ENCODE results near the gene WDR33. TPM values are rescaled to one million over a fixed set of nuclear protein-coding genes. Genes with fewer than 3 reads are reported as not detected.

Gene WDR33
- total RNA-seq, 6 experiments from 2014 or later: 15.6 to 38.3 (median 28.0) TPM

DNA sequence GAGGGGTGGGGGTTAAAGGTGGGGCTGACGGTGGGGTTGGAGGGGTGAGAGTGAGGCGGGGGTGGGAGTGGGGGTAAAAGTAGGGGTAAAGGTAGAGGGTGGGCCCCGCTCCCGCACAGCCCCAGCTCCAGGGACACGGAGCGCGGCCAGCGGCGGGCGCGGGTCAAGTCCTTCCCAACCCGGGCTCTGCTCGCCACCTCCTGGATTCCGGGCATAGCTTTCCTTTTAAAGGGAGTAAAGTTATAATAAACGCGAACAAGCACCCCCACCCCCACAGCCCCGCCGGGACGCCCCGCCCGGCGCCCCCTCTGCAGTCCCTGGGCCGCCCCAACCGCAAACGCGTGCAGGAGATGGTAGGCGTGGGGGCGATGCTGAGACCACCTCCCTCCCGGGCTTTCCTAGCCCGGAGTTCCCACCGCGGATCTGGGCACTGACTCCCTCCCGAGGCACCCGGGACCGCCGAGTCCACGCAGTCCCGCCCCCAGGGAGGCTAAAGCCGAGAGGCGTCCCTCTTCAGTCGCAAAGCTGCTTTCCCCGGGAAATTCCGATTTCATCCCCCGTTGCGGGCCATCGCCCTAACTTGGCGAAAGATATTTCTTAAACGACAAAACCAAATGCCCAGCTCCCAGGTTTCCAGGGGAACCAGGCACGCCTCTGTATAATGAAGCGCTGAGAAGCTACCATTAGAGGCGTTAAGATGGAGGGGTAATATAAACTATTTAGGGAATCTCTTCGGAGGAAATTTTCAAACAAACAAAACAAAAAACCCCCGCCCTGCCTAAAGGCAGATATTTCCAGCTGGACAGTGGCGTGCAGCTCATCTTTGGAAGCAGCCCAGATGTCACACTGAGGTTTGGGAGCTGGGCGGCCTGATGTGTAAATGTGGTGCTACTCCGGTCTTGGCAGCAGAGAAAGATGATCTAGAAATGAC is 135.4 kb downstream of the WDR33 start, which contains the start of gene LIMS2:
Gene LIMS2, minus strand, starts transcription at position 200 of the 931 bp plus-strand sequence. CDS start 506 bp downstream, outside the sequence.
- DNase-seq: peak in 1 of 3 donors; percentile 71
- H3K4me3 ChIP-seq: peak within 1 kb of the TSS; percentile 69 to 79 (median 70)
- TF ChIP-seq, protein P1, sequence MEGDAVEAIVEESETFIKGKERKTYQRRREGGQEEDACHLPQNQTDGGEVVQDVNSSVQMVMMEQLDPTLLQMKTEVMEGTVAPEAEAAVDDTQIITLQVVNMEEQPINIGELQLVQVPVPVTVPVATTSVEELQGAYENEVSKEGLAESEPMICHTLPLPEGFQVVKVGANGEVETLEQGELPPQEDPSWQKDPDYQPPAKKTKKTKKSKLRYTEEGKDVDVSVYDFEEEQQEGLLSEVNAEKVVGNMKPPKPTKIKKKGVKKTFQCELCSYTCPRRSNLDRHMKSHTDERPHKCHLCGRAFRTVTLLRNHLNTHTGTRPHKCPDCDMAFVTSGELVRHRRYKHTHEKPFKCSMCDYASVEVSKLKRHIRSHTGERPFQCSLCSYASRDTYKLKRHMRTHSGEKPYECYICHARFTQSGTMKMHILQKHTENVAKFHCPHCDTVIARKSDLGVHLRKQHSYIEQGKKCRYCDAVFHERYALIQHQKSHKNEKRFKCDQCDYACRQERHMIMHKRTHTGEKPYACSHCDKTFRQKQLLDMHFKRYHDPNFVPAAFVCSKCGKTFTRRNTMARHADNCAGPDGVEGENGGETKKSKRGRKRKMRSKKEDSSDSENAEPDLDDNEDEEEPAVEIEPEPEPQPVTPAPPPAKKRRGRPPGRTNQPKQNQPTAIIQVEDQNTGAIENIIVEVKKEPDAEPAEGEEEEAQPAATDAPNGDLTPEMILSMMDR (IDR thresholded peaks at IDR 0.05): peak in 3 of 4 donors; percentile 25 to 44 (median 35)
- no peak for TF ChIP-seq POLR2A (IDR thresholded peaks at IDR 0.05)
- peak; percentile 82 to 86 (median 82) for ATAC-seq
- peaks cover 0 to 6% (median 0%) of the 10 kb centered on the region in 4 donors for H3K4me1 ChIP-seq
- H3K27me3 ChIP-seq: no peaks in the 10 kb centered on the region
- H3K9me3 ChIP-seq: no peaks in the 10 kb centered on the region
- no peaks in the 10 kb centered on the region for H3K36me3 ChIP-seq
- WGBS (ENCODE audit: insufficient coverage, low coverage, low lambda C conversion rate, missing lambda C conversion rate): 5% methylated on average over 23 of the region's 56 CpGs
- intact Hi-C loops (cut with DNase I): no loop called here
- H3K27ac ChIP-seq: peak within 1 kb of the TSS; percentile 34 to 70 (median 47)

DNA sequence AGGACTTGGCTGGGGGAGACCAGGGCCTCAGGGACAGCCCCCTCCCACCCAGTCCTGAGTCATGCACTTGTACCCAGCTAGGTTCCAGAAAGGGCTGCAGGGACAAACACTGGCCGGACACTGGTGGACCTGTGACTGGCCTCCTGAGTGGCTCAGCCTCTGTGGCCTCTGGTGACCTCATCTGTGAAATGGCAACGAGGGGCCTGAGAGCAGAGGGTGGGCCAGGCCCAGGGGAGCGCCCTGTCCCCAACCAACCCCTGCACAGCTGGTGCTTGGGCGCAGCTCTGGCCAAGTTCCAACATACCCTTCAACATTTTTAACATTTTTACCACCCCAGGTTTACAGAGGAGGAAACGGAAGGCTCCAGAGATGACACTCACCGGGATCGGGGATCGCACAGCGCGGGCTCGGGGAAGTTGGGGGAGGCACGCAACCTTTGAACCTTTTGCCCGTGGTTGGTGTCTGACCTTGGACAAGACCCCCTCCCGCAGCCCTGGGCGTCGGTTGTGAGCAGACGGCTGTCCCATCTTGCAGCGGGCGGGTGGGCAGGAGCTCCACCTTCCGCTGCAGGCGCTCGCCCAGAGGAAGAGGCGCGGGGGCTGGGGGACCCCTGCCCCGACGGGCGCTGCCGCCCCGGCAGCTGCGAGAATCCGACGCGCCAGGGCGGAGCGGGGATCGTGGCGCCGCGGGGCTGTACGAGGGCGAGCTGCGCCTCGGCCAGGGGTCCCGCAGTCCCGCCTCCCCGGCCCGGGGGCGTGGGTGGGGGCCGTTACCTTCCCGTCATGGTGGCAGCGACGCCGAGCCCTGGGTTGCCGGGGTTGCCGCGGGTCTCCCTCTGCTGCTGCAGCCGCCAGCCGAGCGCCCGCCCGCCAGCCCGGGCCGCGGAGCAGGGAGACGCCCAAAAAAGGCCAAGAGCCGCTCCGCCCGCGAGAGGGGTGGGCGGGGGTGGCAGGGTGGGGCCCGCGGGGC is 136.4 kb downstream of the WDR33 start:
- ATAC-seq (peak; percentile 51 to 59 (median 56)), DNase-seq (peak in 1 of 3 donors; percentile 42)
- Histone ChIP-seq H3K4me3 (peak overlapping the region; percentile 69 to 79 (median 70)), H3K4me1 (peaks cover 0 to 6% (median 0%) of the 10 kb centered on the region in 4 donors), H3K36me3 (no peaks in the 10 kb centered on the region), H3K27ac (peak overlapping the region; percentile 34 to 70 (median 47)), H3K27me3 (no peaks in the 10 kb centered on the region), H3K9me3 (no peaks in the 10 kb centered on the region)
- intact Hi-C loops (cut with DNase I): no loop called here
- TF ChIP-seq, protein P1 (IDR thresholded peaks at IDR 0.05): no peak
- no peak for TF ChIP-seq POLR2A (IDR thresholded peaks at IDR 0.05)
- 9% methylated on average over 22 of the region's 72 CpGs for WGBS (ENCODE audit: insufficient coverage, low coverage, low lambda C conversion rate, missing lambda C conversion rate)

DNA sequence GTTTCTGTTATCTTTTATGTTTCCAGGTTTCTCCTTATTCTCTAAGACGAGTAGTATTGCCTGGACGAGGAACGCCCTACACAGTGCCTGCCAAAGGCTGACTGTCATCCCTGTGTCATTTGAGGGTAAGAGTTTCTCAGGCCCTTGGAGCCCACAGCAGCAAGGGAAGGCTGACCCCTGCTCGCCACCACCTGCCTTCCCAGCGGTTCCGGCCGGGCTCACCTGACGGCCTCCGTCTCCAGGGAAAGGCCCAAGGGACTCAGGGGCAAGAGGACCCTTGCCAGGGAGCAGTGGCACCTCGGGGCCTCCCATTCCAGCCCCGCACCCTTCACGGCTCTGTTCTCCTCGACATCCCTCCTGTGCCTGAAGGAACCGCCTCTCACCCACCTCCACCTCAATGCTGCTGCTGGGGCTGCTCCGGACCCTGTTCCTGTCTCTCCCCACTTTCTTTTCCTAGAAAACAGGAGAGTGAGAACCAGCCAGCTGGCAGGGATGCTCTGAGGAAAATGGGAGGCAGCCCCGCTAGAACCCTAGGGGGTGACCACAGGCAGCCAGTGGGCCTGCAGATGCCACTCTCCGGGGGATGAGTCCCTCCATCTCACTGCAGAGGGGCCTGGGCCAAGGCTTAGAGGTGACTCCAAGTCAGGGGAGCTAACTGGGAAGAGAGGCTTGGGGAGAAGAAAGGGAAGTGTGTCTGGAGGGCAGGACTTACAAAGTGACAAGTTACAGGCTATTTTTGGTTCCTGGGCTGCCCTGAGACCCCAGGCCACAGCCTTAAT is 137.5 kb downstream of the WDR33 start:
- Histone ChIP-seq H3K9me3 (no peaks in the 10 kb centered on the region), H3K27me3 (no peaks in the 10 kb centered on the region), H3K36me3 (no peaks in the 10 kb centered on the region), H3K4me3 (peak overlapping the region; percentile 69 to 79 (median 70)), H3K27ac (peak overlapping the region in 2 of 3 donors; percentile 22 to 70), H3K4me1 (peaks cover 0 to 6% (median 0%) of the 10 kb centered on the region in 4 donors)
- TF ChIP-seq, protein P1 (IDR thresholded peaks at IDR 0.05): no peak
- no peak for TF ChIP-seq POLR2A (IDR thresholded peaks at IDR 0.05)
- ATAC-seq (peak in 2 of 4 donors; percentile 2 to 3), DNase-seq (no peak)
- WGBS (ENCODE audit: insufficient coverage, low coverage, low lambda C conversion rate, missing lambda C conversion rate): 74% methylated on average over 10 of the region's 17 CpGs
- intact Hi-C loops (cut with DNase I): no loop called here

Measured in right lobe of liver (tissue), 6 donors.